ENCODE data around the gene FSTL1. TPM values are rescaled to one million over a fixed set of nuclear protein-coding genes. Genes with fewer than 3 reads are reported as not detected.

FSTL1 gene
- total RNA-seq, 2 experiments from 2014 or later, result 0.03 TPM; not detected in 1

- H3K36me3 Mint-ChIP-seq (ENCODE audit: low read depth), result peaks cover 36% of the 10 kb centered on the region
- peak within 1 kb of the TSS; percentile 94 for H3K27ac Mint-ChIP-seq
- TF ChIP-seq CTCF (IDR thresholded peaks at IDR 0.05), result peak; percentile 45
- H3K27me3 Mint-ChIP-seq, result no peaks in the 10 kb centered on the region
- DNase-seq, result peak; percentile 78 to 96 (median 87)
- ChIA-PET CTCF (interaction anchor here (0.8 to 3.4 kb wide), 7 partner anchors 9 to 457 kb away, joined by 3 to 15 read pairs (median 4); partner anchors contain the start of gene NDUFB4), POLR2A (interaction anchor here (0.7 to 3.0 kb wide), 22 partner anchors 9 to 1483 kb away, joined by 3 to 62 read pairs (median 4); partner anchors contain the start of genes GSK3B, GTF2E1, HCLS1 and NDUFB4)
- intact Hi-C loops (cut with DNase I, micrococcal nuclease), result loop anchor here (2.0 to 10.0 kb wide), 8 partner anchors 68 to 1486 kb away; partner anchors contain the start of genes EAF2 (in 1 of the 2), GSK3B (in 1 of the 2), GTF2E1 (in 1 of the 2) and IQCB1 (in 1 of the 2)
- H3K4me1 Mint-ChIP-seq (ENCODE audit: low read depth), result peaks cover 51% of the 10 kb centered on the region
- Histone ChIP-seq H3K36me3 (ENCODE audit: insufficient read depth, low read length) (peaks cover 2% of the 10 kb centered on the region), H3K27me3 (ENCODE audit: control insufficient read depth in 1 of 2, insufficient read depth in 2 of 2, low read length in 2 of 2) (peaks cover 0 to 3% of the 10 kb centered on the region in 2 experiments), H3K27ac (ENCODE audit: low read depth in 1 of 2, low read length in 2 of 2) (peak within 1 kb of the TSS; percentile 65 to 74), H3K4me1 (ENCODE audit: insufficient read depth, low read length) (peaks cover 18% of the 10 kb centered on the region), H3K4me3 (ENCODE audit: low read length) (peak within 1 kb of the TSS; percentile 65), H3K9me3 (ENCODE audit: control insufficient read depth in 1 of 2, insufficient read depth in 1 of 2, low read length in 2 of 2) (no peaks in the 10 kb centered on the region)
- H3K4me3 Mint-ChIP-seq, result peak within 1 kb of the TSS; percentile 93
- peak; percentile 86 for ATAC-seq (ENCODE audit: poor library complexity)
- no peaks in the 10 kb centered on the region for H3K9me3 Mint-ChIP-seq
These were observed 101.6 kb downstream of the FSTL1 start, which contains the start of gene LRRC58 for GRCh38 chr3:120348991-120349854. Gene LRRC58 (minus strand): TSS chr3:120349354. CDS start chr3:120349243, 111 bp downstream.

- intact Hi-C loops (cut with DNase I, micrococcal nuclease), result loop anchor here (2.0 to 10.0 kb wide), 8 partner anchors 69 to 1486 kb away; partner anchors contain the start of genes EAF2 (in 1 of the 2), GSK3B (in 1 of the 2), GTF2E1 (in 1 of the 2) and IQCB1 (in 1 of the 2)
- no peak for TF ChIP-seq CTCF (IDR thresholded peaks at IDR 0.05)
- peak overlapping the region; percentile 93 for H3K4me3 Mint-ChIP-seq
- no peaks in the 10 kb centered on the region for H3K27me3 Mint-ChIP-seq
- H3K36me3 Mint-ChIP-seq (ENCODE audit: low read depth), result peaks cover 43% of the 10 kb centered on the region
- peak; percentile 30 to 63 (median 50) for DNase-seq
- Histone ChIP-seq H3K4me1 (ENCODE audit: insufficient read depth, low read length) (peaks cover 18% of the 10 kb centered on the region), H3K27me3 (ENCODE audit: control insufficient read depth in 1 of 2, insufficient read depth in 2 of 2, low read length in 2 of 2) (no peaks in the 10 kb centered on the region), H3K9me3 (ENCODE audit: control insufficient read depth in 1 of 2, insufficient read depth in 1 of 2, low read length in 2 of 2) (no peaks in the 10 kb centered on the region), H3K4me3 (ENCODE audit: low read length) (peak overlapping the region; percentile 65), H3K36me3 (ENCODE audit: insufficient read depth, low read length) (peaks cover 2% of the 10 kb centered on the region), H3K27ac (ENCODE audit: low read depth in 1 of 2, low read length in 2 of 2) (peak overlapping the region; percentile 65 to 74)
- no peaks in the 10 kb centered on the region for H3K9me3 Mint-ChIP-seq
- ATAC-seq (ENCODE audit: poor library complexity), result peak; percentile 60
- peaks cover 59% of the 10 kb centered on the region for H3K4me1 Mint-ChIP-seq (ENCODE audit: low read depth)
- H3K27ac Mint-ChIP-seq, result peak overlapping the region; percentile 94
- CTCF ChIA-PET, result interaction anchor here (0.8 to 3.4 kb wide), 7 partner anchors 8 to 457 kb away, joined by 3 to 15 read pairs (median 4); partner anchors contain the start of gene NDUFB4
- POLR2A ChIA-PET, result interaction anchor here (0.6 to 3.0 kb wide), 20 partner anchors 8 to 1313 kb away, joined by 3 to 62 read pairs (median 4); partner anchors contain the start of genes GSK3B, HCLS1, NDUFB4 and TIMMDC1
These were observed 102.5 kb downstream of the FSTL1 start for GRCh38 chr3:120348065-120348990.
